GM19043 (cell line): ENCODE results near the gene ERP27.

Experiments
- ATAC-seq: cut with Tn5 transposase; IDR thresholded peaks from one replicate; pipeline ENCODE4 v1.9.1; 2021; ENCODE audit warnings: low read depth; ENCODE audit not compliant: unreplicated experiment

The ERP27 gene

GRCh38 chr12:14910090-14910915, 28.0 kb downstream of the ERP27 start:
- ATAC-seq: no peak

GRCh38 chr12:14907953-14908352, 30.4 kb downstream of the ERP27 start:
- no peak for ATAC-seq

GRCh38 chr12:14906114-14906513, 32.2 kb downstream of the ERP27 start:
- ATAC-seq: no peak

GRCh38 chr12:14905269-14906004, 32.9 kb downstream of the ERP27 start:
- ATAC-seq: no peak

GRCh38 chr12:14904854-14905253, 33.5 kb downstream of the ERP27 start:
- no peak for ATAC-seq

- no peak for ATAC-seq
Observed at GRCh38 chr12:14903386-14904098, 34.8 kb downstream of the ERP27 start.

- no peak for ATAC-seq
Observed at GRCh38 chr12:14902465-14902864, 35.9 kb downstream of the ERP27 start.

- no peak for ATAC-seq
Observed at GRCh38 chr12:14901228-14901562, 37.1 kb downstream of the ERP27 start.

- no peak for ATAC-seq
Observed at GRCh38 chr12:14900521-14901227, 37.7 kb downstream of the ERP27 start.

GRCh38 chr12:14896521-14897169, 41.7 kb downstream of the ERP27 start:
- ATAC-seq: no peak

- no peak for ATAC-seq
Observed at GRCh38 chr12:14893506-14894250, 44.7 kb downstream of the ERP27 start.

- no peak for ATAC-seq
Observed at GRCh38 chr12:14892726-14893505, 45.4 kb downstream of the ERP27 start.

- no peak for ATAC-seq
Observed at GRCh38 chr12:14890701-14891100, 47.6 kb downstream of the ERP27 start.

GRCh38 chr12:14886271-14886670, 52.1 kb downstream of the ERP27 start:
- no peak for ATAC-seq

- ATAC-seq: no peak
Observed at GRCh38 chr12:14885718-14886221, 52.6 kb downstream of the ERP27 start, which contains the start of gene MGP. Gene MGP (minus strand): TSS chr12:14885854. CDS start chr12:14885791, 63 bp downstream.

GRCh38 chr12:14884458-14884878, 53.9 kb downstream of the ERP27 start:
- peak; percentile 96 for ATAC-seq

GRCh38 chr12:14883686-14884085, 54.7 kb downstream of the ERP27 start:
- no peak for ATAC-seq

GRCh38 chr12:14880890-14881453, 57.4 kb downstream of the ERP27 start:
- no peak for ATAC-seq
